ENCODE measurements around the gene VARS1.

Gene VARS1

DNA sequence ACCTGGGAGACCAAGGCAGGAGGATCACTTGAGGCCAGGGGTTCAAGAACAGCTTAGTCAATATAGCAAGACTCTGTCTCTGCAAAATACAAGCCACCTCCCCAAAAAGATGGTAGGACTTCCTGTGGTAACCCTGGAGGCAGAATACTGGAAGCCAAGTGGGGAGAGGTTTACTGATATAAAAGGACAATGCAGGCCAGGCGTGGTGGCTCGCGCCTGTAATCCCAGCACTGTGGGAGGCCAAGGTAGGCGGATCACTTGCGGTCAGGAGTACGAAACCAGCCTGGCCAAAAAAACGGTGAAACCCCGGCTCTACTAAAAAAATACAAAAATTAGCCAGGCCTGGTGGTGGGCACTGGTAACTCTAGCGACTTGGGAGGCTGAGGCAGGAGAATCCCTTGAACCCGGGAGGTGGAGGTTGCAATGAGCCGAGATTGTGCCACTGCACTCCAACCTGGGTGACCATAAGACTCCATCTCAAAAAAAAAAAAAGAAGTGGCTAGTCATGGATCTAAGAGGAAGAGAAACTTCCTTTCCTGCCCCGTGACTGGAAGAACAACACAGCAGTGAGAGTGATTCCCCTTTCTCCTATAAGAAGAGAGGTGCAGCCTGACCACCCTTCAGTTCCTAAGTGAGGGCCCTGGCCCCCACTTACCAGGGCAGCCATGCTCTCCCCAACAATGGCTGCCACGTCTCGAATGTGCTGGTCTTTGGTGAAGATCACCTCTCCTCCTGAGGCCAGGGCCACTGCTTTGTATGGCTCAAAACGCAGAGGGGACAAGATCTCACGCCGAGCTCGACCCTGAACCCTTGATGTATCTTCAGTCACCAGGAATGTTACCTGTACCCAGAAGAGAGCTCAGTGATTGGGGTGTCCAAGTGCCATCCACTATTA, 26.9 kb downstream of the VARS1 start:
- DNase-seq = no peak

DNA sequence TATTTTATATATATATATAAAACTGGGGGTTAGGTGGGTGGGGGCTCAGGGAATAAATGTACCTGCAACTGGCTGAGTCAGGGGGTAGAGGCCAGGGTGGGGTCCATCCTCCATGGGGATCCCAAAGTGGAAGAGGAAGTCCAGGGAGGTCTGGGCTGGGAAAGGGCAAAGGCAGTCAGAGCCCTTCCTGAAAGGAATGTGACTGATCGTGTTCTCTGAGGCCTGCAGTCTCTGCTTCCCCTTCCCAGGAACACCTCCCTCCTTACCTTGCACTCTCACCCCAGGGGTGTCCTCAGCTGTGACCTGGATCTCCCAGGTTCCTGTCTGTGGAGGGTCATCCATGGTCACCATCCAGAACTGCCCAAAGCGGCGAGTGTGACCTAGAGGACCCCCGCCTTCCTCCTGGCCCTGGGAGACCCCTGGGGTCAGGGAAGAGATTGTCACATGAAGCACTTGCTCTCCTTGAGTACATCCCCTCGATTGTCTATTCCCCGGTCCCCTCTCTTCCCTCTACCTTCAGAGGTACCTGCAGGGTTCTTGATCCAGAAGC, 28.4 kb downstream of the VARS1 start:
- no peak for DNase-seq

DNA sequence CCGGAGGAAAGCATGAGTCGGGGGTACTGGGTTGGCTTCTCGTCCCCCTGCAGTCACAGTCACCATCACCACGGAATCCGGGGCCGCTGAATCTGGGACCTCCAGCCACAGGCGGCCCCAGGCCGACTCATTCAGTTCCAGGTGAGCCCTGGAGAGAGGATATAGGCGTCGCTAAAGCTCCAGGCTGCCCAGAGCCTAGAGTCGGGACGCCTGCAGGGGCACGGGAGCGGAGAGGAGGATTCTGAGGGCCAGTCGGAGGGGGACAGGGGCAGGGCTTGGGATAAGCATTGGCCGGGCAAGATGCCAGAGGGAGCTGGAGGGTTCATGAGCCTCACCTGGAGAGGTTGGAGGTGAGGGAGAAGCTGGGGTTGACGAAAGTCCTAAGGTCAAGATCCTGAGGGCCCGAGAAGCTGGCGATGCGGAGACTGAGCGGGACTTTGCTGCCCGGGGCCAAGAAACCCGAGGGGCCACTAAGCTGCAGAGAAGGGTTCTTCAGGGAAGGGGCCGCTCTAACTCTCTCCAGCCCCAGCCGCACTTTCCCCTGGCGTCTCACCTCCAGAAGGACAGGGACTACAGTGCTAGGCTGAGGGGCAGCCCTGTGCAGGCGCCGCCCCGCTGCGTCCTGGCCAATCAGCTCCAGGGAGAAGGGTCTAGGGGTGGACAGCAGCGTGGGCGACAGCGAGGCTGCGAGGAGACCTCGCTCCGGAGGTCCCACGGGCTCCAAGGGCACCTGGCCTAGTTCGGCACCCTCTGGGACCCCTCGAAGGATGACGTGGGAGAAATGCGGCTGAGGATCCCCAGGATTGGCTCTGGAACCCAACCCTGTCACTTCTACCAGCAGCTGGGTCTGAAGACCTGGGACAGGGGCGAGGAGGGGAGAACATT, 29.4 kb downstream of the VARS1 start:
- DNase-seq = no peak

DNA sequence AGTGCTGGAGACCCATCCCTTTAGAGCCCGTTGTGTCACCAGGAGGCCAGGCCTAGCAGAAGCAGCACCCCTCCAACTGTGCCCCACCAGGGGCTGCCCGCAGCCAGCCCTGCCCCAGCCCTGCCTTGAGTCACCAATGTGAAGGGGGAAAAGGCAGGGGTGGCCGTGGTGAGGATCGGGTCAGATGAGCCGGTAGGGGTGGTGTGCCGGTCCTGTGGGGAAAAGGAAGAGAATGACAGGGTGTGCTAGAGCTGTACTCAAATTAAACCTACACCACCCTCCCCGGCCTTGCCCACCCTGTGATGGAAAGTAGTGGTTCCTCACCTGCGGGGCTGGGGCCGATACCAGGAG, 30.0 kb downstream of the VARS1 start:
- no peak for DNase-seq

DNA sequence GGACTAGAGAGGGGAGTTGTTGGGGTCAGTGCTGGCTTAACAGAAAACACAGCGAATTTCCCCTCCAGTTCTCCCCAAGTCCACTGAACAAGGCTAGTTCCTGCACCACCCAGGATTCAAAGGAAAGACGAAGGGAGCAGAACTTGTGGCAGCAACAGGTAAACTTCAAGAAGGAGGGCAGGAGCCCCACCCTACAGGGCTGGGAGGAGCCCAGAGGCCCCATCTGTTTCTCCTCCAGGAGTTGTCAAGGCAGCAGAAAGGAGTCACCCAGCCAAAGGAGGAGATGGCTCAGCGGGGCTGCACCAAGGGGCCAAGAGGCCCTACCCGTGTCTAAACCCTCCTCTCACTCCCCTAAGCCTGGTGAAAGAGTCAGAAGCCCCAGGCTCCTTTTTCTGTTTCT, 31.4 kb downstream of the VARS1 start:
- DNase-seq = no peak

DNA sequence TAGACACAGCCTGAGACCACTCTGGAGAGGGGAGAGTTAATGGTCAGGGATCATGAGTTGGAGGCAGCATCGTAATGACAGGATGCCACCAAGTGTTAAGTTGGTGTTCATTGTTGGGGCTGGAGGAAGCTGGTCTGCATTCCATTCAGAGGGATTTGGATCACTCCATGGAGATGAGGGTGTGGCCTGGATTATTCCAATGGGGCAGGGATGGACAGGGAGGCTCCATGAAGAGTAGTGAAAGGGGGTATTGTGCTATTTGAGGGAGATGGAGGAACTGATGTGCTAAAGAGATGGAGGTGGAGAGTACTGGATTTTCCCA, 32.0 kb downstream of the VARS1 start:
- no peak for DNase-seq

DNA sequence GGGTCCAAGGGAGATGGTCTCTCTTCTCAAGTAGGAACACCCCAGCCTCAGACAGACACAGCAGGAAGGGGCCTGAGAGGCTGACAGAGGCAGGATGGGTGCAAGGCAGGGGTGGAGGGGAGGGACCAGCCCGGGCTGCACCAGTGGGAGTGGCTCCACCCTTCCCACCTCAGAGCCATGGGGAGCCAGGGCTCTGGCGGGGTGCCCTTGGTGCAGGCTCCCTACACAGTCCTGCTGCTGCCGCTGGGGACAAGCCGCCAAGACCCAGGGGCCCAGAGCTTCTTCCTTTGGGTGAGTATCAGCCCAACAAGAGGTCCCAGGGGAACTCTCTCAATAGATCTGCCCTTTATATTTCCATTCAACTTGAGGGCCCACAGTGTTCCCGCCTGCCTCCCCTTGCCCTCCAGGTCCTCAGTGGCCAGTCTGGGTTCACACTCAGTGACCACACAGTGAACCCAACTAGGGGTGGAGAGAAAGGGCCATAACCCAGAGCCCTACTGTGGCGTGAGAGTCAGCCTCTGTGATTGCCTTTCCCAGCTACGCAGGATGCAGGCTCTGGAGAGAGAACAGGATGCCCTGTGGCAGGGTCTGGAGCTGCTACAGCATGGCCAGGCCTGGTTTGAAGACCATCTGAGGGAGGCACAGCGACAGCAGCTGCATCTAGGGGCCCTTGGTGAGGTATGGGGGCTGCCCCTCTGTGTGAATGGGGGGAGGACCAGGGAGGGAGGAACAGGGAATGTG, 32.5 kb downstream of the VARS1 start:
- DNase-seq = no peak

DNA sequence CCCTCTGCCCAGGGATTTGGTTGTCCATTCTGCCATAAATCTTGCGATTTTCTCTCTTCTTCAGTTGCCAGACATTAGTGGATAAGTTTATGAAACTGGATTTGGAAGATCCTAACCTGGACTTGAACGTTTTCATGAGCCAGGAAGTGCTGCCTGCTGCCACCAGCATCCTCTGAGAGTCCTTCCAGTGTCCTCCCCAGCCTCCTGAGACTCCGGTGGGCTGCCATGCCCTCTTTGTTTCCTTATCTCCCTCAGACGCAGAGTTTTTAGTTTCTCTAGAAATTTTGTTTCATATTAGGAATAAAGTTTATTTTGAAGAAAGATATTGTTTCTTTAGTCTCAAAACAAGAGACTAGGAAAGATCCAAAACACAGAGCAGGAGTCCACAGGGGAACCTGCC, 33.2 kb downstream of the VARS1 start, which contains the start of gene SAPCD1:
Gene SAPCD1 (plus strand): TSS at position 301 of the 400 bp plus-strand sequence. CDS start 399 bp downstream, outside the sequence.
- no peak for DNase-seq

DNA sequence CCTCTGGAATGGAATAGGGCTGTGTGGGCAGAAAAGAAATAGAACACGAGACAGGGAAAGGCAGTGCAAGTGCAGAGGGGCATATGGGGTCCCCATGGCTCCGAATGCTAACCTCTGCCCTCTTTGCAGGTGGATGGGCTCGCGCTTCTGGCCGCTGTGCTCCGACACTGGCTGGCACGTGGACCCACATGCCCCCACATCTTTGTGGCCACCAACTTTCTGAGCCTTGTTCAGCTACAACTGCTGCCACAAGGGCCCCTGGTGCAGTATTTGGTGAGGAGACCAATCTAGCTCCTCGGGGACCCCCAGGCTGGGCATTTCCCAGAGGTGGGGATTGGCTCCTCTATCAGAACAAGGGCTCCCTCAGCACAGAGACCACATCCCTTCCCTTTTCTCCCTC, 34.2 kb downstream of the VARS1 start:
- DNase-seq = no peak

DNA sequence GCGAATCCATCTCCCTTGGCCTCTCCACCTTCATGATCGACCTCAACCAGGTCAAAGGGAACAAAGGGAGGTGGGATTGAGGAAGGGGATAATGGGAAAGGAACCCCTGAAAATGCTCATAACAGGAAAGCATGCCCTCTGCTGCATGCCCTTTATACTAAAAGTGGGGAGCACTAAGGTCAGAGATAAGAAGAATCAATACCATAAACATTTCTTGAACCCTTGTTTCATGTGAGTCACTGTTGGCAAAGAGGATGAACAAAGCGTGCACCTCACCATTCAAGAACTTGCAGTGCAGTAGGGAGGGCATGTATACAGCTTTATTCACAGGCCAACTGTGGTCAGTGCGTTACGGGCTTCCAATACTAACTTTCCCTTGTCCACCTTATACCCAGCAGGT, 34.8 kb downstream of the VARS1 start:
- DNase-seq = no peak

DNA sequence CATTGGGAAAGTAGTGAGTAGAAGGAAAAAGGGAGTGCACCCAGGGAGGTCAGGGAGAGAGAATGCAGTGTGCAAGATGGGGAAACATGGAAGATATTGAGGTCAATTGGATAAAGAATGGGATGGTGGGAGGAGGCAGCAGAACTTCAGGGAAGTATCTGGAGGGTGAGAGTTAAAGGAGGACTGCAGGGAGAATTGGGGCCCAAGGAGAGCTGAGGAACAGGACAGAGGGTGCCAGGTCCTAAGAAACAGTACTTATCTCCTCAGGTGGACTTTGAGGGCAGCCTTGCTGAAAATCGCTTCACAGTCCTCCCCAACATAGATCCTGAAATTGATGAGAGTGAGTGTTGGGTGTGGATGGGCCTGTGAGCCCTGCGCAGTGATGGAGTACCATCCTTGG, 37.3 kb downstream of the VARS1 start:
- no peak for DNase-seq

DNA sequence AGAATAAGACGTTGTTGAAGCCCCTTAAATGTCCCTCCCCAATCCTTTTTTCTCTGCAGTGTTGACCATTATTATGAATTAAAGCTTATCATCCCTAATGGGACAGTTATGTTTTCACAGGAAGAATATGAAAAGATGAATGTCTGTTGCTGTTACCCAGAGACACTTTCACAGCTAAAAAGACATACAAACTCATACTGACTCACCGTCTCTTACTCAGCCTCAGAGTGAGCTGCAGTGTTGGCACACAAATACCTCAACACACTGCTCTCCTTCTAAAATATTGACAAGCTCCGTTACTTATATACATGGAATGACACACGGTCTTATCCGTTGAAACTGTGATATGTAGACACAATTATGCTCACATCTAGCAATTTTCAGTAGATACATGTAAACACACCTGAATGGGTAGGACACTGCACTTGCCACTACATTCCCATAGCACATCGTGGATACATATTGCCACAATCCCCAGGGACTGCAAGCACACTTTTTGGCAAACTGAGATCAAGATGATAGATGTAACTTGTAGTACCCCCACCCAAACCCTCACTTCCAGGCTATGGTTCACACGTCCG, 42.7 kb downstream of the VARS1 start:
- DNase-seq = no peak

DNA sequence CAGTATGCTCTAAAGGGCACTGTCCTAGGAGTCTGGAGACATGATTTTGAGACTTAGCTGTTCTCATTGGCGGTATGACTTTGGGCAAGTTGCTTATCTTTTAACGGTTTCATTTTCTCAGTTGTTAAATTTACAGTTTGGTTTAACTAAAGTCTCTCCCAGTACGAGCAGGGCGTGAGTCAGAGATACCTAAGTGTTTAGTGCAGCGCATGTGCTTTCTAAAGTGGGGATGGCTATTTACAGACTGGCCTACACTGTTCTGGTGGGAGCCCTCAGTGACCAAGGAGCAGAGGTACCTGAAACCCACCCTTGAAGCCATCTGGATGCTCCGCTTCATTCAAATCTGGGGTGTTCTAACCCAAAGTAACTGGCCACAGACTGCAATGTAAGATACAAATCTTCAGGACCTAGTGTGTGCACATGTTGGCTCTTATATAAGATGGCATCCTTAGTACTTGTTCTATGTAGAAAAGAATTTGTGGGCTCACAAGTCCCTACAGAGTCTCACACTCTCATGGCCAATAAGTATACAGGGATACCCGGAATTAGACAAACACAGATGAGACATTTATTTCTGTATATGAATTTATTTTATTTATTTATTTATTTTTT, 45.0 kb downstream of the VARS1 start:
- DNase-seq = no peak

DNA sequence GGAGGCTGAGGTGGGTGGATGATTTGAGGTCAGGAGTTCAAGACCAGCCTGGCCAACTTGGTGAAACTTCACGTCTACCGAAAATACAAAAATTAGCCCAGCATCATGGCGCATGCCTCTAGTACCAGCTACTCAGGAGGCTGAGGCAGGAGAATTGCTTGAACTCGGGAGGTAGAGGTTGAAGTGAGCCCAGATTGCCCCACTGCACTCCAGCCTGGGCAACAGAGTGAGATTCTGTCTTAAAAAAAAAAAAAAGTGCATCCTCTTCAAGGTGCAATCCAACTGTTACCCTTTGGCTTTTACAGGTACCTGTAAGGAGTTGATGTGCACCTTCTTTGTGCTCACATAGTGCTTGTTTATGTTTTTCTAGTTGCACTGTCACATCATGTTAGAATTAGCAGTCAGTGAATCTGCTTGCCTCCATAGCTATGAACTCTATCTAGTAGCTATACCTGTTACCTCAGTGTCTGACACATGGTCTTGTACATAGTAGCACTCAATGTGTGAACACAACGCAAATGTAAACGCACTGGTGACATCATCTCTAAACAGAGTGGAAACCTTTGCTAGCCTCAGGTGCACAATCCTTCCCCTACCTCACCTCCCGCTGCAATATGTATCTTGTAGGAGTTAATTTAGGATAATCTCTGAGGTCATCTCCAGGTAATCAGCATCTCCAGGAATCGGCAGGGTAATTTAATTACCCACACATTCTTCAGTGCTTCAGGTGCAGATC, 46.1 kb downstream of the VARS1 start:
- DNase-seq = no peak

Data from NCI-H1436 treated with DMSO at 0.1 percent for 48 hours (cell line).